OCI-LY1 (cell line): ENCODE measurements around the gene ITPK1.

Experiments
- EZH2 ChIP-seq: fragments of 200-600 bp; sonication (generic), shearing (Covaris generic); IDR thresholded peaks from 2 replicates; pipeline ENCODE4 v1.8.0; 2017; ENCODE audit warnings: borderline replicate concordance, mixed run types, mild to moderate bottlenecking, antibody characterized with exemption, low read length, moderate library complexity, mixed read lengths
- TF ChIP-seq, protein P1 (sequence below): fragments of 200-600 bp; sonication (generic), shearing (Covaris generic); IDR thresholded peaks from 2 replicates; pipeline ENCODE4 v1.5.1; 2017; ENCODE audit warnings: mild to moderate bottlenecking, antibody characterized with exemption, low read length, moderate library complexity, mixed read lengths

DNA sequence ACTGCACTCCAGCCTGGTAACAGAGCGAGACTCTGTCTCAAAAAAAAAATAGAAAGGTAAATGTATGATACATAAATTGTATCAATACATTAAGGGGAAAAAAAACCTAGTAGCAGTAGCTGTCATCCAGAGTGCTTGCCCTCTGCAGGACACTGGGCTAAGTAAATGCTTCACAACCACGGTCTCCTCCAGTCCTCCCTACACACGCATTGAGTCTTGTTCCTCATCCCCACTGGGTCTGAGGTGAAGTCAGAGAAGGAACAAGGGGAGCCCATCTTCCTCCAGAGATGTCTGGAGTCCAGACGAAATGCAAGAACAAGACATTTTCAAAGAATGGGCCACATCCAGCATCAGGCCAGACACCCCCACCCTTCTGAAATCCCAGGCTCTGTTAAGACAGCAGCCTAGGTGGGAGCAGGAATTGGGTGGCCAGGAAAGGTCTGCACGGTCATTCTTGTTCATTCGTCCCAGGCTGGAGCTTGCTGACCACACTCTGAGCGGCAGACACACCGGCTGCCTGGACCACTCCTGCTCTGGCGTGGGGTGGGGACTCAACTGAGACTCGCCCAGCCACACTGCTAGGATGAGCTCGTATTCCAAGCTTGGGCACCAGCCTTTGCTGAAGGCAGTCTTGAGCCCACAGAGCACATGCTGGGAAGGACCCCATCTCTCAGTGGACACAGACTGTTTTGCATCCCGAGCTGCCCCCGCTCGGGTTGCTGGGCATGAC lies 147.3 kb downstream of the ITPK1 start:
- TF ChIP-seq, protein P1, sequence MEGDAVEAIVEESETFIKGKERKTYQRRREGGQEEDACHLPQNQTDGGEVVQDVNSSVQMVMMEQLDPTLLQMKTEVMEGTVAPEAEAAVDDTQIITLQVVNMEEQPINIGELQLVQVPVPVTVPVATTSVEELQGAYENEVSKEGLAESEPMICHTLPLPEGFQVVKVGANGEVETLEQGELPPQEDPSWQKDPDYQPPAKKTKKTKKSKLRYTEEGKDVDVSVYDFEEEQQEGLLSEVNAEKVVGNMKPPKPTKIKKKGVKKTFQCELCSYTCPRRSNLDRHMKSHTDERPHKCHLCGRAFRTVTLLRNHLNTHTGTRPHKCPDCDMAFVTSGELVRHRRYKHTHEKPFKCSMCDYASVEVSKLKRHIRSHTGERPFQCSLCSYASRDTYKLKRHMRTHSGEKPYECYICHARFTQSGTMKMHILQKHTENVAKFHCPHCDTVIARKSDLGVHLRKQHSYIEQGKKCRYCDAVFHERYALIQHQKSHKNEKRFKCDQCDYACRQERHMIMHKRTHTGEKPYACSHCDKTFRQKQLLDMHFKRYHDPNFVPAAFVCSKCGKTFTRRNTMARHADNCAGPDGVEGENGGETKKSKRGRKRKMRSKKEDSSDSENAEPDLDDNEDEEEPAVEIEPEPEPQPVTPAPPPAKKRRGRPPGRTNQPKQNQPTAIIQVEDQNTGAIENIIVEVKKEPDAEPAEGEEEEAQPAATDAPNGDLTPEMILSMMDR = no peak
- no peak for TF ChIP-seq EZH2
